ENCODE results near the gene TPM3. TPM values are rescaled to one million over a fixed set of nuclear protein-coding genes. Genes with fewer than 3 reads are reported as not detected.

TPM3 gene
- total and polyA plus RNA-seq, 9 of the 15 experiments (the other 6 are each of a cell fraction or from before 2014, with no cell fraction given) = 202 to 604 (median 421) TPM

DNA sequence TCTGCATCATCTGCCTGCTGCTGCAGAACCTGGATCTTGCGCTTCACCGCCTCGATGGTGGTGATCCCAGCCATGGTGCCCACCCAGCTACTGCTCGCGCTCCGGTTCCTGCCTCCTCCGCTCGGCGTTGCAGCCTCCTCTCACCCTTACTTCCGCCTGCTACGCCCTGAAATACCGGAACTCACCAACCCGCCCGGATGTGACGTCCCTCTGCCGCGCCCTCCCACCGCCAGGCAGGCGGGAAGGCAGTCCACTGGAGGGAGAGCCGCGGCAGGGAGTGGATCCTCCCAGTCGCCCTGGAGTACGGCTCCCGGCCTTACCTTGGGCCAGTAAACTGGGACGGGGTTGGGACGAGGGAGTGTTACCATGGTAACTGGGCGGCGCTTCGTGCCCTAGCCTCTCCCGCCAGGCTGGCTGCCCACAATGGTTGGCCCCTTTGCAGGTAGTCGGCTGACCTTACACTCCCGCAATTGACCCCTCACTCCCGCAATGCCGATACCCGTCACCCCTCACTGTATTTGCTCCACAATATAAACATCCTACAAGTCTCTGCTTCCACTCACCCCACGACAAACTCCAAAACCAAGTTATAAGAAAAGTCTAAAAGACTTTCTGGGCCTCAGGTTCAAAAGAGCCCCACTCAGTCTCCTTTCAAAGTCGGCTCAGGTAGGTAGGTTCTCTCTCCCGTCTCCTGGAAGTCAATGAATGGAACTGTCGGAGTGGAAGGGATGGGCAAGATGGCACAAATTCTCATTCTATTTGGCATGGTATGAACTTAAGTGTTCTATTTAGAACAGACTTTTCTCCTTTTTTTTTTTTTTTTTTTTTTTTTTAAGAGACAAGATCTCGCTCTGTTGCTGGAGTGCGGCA, 8.6 kb downstream of the TPM3 start (continued):
- TF ChIP-seq, protein P1, sequence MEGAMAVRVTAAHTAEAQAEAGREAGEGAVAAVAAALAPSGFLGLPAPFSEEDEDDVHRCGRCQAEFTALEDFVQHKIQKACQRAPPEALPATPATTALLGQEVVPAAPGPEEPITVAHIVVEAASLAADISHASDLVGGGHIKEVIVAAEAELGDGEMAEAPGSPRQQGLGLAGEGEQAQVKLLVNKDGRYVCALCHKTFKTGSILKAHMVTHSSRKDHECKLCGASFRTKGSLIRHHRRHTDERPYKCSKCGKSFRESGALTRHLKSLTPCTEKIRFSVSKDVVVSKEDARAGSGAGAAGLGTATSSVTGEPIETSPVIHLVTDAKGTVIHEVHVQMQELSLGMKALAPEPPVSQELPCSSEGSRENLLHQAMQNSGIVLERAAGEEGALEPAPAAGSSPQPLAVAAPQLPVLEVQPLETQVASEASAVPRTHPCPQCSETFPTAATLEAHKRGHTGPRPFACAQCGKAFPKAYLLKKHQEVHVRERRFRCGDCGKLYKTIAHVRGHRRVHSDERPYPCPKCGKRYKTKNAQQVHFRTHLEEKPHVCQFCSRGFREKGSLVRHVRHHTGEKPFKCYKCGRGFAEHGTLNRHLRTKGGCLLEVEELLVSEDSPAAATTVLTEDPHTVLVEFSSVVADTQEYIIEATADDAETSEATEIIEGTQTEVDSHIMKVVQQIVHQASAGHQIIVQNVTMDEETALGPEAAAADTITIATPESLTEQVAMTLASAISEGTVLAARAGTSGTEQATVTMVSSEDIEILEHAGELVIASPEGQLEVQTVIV (CRISPR knock-in tag; IDR thresholded peaks at IDR 0.05; ENCODE audit: borderline replicate concordance) = no peak
- TF ChIP-seq RBM15 (IDR thresholded peaks at IDR 0.05; ENCODE audit: insufficient read depth, low read length) = no peak
- no peak for TF ChIP-seq ZFP36 (IDR thresholded peaks at IDR 0.05; ENCODE audit: low read depth, low read length, partially characterized antibody)
- TF ChIP-seq MAFG (tag; conservative IDR thresholded peaks at IDR 0.05) = no peak
- no peak for TF ChIP-seq RFX5 (IDR thresholded peaks at IDR 0.05; ENCODE audit: low read depth, low read length)
- peak; percentile 95 for TF ChIP-seq MTA1 (IDR thresholded peaks at IDR 0.05; ENCODE audit: borderline replicate concordance)
- peak; percentile 78; the same call in 1 of the 2 replicates for TF ChIP-seq ZNF232 (CRISPR knock-in tag; IDR thresholded peaks at IDR 0.05)
- TF ChIP-seq DACH1 (IDR thresholded peaks at IDR 0.05; ENCODE audit: partially characterized antibody) = no peak
- no peak for TF ChIP-seq TCFL5 (CRISPR knock-in tag; conservative IDR thresholded peaks at IDR 0.05)
- TF ChIP-seq, protein P2, sequence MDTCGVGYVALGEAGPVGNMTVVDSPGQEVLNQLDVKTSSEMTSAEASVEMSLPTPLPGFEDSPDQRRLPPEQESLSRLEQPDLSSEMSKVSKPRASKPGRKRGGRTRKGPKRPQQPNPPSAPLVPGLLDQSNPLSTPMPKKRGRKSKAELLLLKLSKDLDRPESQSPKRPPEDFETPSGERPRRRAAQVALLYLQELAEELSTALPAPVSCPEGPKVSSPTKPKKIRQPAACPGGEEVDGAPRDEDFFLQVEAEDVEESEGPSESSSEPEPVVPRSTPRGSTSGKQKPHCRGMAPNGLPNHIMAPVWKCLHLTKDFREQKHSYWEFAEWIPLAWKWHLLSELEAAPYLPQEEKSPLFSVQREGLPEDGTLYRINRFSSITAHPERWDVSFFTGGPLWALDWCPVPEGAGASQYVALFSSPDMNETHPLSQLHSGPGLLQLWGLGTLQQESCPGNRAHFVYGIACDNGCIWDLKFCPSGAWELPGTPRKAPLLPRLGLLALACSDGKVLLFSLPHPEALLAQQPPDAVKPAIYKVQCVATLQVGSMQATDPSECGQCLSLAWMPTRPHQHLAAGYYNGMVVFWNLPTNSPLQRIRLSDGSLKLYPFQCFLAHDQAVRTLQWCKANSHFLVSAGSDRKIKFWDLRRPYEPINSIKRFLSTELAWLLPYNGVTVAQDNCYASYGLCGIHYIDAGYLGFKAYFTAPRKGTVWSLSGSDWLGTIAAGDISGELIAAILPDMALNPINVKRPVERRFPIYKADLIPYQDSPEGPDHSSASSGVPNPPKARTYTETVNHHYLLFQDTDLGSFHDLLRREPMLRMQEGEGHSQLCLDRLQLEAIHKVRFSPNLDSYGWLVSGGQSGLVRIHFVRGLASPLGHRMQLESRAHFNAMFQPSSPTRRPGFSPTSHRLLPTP (IDR thresholded peaks at IDR 0.05; ENCODE audit: borderline replicate concordance, extremely low read depth, insufficient read length) = no peak
- TF ChIP-seq RCOR1 (IDR thresholded peaks at IDR 0.05; ENCODE audit: borderline replicate concordance in 1 of 2, low read depth in 2 of 2, low read length in 2 of 2) = peak in 1 of 2 experiments; percentile 30; a peak in 1 of 4 replicates
- TF ChIP-seq ETV6 (IDR thresholded peaks at IDR 0.05; ENCODE audit: borderline replicate concordance in 1 of 2, low read depth in 2 of 2, low read length in 1 of 2) = no peak
- no peak for TF ChIP-seq ETV6 (CRISPR knock-in tag; IDR thresholded peaks at IDR 0.05; ENCODE audit: borderline replicate concordance)
- peak; percentile 88 for TF ChIP-seq FOXK1 (CRISPR knock-in tag; IDR thresholded peaks at IDR 0.05; ENCODE audit: borderline replicate concordance)
- TF ChIP-seq TEAD4 (IDR thresholded peaks at IDR 0.05; ENCODE audit: low read length) = 0 out of 2 replicates have a peak, but pooled peaks have one; percentile 6
- TF ChIP-seq TEAD4 (CRISPR knock-in tag; IDR thresholded peaks at IDR 0.05; ENCODE audit: borderline replicate concordance) = no peak
- no peak for TF ChIP-seq CHAMP1 (IDR thresholded peaks at IDR 0.05)
- no peak for TF ChIP-seq ZNF408 (CRISPR knock-in tag; IDR thresholded peaks at IDR 0.05; ENCODE audit: low read depth)
- TF ChIP-seq SLC30A9 (CRISPR knock-in tag; IDR thresholded peaks at IDR 0.05) = no peak

All from K562 (cell line).